Activated CD8-positive, alpha-beta memory T cell treated with anti-CD3 and anti-CD28 coated beads, Interleukin-2, amount 50 U/mL, for 48 hours (primary cell): ENCODE measurements around the gene NTSR1.

Experiments
- DNase-seq: peaks from one replicate; pipeline ENCODE4 v3.0.0-alpha.2; 2020

NTSR1 gene

DNA sequence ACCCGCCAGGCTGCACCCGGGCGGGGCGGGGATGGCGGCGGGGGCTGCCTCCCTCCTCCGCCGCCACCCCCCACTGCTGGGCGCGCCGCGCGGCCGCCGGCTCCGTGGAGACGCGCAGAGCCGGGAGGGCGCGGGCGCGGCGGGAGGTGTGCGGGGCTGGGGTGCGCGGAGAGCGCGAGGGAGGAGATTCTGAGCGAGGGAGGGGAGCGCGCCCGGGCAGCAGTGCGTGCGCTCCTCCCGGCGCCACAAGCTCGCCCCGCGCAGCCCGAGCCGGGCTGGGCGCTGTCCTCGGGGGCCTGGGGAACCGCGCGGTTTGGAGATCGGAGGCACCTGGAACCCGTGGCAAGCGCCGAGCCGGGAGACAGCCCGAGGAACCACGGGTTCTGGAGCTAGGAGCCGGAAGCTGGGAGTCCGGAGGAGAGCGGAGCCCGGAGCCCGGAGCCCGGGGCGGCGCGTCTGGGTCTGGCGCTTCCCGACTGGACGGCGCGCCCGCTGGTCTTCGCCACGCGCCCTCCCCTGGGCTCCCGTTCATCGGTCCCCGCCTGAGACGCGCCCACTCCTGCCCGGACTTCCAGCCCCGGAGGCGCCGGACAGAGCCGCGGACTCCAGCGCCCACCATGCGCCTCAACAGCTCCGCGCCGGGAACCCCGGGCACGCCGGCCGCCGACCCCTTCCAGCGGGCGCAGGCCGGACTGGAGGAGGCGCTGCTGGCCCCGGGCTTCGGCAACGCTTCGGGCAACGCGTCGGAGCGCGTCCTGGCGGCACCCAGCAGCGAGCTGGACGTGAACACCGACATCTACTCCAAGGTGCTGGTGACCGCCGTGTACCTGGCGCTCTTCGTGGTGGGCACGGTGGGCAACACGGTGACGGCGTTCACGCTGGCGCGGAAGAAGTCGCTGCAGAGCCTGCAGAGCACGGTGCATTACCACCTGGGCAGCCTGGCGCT lies at the start of gene NTSR1:
Gene NTSR1, plus strand, starts transcription at position 246 of the 946 bp plus-strand sequence. Its CDS starts 372 bp downstream, at position 618.
- no peak for DNase-seq

DNA sequence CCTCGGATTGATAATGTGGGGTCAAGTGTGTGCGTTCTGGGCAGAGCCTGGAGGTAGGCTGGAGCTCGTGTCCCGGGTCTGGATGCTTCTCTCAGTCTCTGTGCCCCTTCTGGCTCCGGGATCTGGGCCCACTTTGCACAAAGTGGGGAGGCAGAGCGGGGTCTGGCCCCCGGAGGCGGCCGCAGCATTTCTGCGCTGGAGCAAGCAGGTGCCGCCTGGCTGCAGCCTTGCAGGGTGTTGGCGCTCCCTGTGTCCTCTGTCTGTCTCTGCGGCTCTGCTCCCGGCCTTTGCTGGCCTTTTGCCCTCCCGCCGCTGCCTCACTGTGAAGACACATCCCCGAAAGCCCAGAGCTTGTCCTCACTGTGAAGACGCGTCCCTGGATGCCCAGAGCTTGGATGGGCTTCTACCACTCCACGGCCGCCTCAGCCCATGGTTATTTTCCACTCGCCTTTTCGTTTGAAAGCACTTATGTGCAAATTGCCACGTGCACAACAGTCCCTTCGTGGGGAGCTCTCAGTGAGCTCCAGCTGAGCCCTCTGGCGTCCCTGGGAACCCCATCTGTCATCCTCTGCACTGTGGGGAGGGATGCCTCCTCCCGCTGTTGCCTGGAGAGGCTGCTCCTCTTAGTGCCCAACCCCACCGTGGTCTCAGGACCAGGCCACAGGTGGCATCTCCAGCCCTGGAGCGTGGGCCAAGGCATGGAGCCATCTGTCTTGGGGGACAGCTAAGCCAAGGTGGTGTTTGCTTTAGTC lies 49.0 kb upstream of the NTSR1 start:
- no peak for DNase-seq

GRCh38 chr20:62660240-62660615 lies 48.4 kb upstream of the NTSR1 start:
- DNase-seq = no peak

- no peak for DNase-seq
Measured at GRCh38 chr20:62660768-62661167, 47.9 kb upstream of the NTSR1 start.

- no peak for DNase-seq
Measured at GRCh38 chr20:62661647-62662046, 47.0 kb upstream of the NTSR1 start.

DNA sequence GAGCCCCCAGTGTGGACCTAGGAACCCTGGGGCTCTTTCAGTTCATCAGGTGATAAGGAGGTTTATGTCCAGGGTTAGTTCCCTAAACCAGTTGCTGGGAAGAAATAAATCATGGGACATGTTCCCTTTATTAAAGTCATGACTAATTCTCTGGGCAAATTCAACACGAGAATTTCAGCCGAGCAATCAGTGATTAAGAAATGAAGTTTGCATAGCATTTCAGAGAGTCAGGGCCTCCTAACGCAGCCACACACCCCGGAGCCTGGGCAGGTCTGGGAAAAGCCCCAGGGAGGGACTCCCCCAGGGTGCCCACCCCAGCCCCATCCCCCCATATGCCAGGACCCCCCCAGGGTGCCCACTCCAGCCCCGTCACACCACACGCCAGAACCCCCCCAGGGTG lies 46.2 kb upstream of the NTSR1 start:
- DNase-seq = no peak

DNA sequence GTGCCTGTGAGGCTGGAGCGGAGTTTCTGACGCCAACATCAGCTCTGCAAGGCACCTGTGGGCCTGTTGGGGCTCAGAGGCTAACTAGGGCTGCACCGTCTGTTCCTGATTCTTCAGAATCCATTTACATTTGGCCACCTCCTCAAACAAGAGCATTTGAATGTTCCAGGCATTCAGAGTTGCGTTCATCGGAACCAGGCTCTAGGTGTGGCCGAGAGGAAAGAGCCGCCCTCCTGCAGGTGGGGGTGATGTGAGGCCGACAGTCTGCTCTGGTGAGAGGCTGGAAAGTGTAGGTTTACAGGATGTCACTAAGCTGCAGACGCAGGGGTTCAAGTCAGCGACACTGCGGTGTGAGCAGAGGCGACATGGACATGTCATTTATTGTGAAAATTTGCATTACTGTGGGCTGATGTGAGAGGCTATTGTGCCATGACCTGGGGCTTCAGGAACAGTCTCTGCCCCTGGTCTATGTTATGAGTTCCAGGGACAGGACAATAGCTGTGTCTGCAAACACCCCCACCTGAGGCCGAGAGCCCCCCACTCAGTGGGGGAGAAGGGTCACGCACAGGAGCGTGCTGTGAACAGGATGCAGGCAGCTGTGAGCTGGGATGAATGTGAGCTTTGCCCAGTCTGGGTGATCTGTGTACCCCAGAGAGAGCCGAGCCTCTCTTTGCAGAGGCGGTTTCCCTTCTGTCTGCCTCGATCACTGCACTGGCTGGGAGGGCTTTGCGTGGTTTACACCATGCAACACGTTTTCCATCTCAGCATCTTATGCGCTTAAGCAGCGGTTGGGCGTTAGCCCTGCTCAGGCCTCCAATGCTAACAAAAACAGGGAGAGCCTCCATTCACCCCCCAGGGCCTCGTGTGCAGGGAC lies 45.3 kb upstream of the NTSR1 start:
- DNase-seq = no peak

GRCh38 chr20:62664019-62664971 lies 44.3 kb upstream of the NTSR1 start:
- DNase-seq = no peak

GRCh38 chr20:62665153-62665754 lies 43.4 kb upstream of the NTSR1 start:
- no peak for DNase-seq

DNA sequence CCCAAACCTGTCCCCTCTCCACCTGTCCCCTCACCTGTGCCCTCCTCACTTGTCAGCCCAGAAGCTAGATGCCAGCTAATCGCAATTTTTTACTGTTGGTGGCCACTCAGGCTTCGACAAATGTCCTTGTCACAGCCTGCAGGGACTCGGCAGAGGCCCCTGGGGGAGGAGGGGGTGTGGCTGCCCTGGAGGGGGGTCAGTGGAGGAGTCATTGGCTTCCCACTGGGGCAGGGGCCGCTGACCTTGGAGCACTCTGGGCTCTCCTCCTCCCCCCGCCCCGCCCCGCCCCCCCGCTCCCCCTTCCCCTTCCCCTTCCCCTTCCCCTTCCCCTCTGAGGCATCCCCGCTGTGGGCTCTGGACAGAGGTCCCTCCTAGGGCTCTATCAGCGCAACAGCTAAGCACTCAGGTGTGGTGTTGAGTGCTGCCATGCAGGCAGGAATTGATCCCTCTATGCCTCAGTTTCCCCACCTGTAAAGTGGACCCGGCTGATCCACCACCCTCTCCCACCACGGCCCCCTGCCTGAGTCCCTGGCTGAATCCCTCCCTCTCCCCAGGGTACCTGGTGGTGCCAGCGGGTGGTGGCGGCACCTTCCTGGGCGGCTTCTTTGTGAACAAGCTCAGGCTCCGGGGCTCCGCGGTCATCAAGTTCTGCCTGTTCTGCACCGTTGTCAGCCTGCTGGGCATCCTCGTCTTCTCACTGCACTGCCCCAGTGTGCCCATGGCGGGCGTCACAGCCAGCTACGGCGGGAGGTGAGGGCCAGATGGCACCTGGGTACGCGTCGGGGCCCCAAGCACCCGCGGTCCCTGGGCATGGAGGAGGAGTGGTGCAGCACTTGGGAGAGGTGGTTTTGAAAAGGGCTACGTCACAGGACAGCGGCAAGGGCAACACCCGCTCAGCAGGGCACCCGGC lies 42.6 kb upstream of the NTSR1 start:
- DNase-seq = no peak

GRCh38 chr20:62666736-62667529 lies 41.7 kb upstream of the NTSR1 start:
- DNase-seq = no peak

GRCh38 chr20:62667530-62668440 lies 40.9 kb upstream of the NTSR1 start:
- DNase-seq = no peak

DNA sequence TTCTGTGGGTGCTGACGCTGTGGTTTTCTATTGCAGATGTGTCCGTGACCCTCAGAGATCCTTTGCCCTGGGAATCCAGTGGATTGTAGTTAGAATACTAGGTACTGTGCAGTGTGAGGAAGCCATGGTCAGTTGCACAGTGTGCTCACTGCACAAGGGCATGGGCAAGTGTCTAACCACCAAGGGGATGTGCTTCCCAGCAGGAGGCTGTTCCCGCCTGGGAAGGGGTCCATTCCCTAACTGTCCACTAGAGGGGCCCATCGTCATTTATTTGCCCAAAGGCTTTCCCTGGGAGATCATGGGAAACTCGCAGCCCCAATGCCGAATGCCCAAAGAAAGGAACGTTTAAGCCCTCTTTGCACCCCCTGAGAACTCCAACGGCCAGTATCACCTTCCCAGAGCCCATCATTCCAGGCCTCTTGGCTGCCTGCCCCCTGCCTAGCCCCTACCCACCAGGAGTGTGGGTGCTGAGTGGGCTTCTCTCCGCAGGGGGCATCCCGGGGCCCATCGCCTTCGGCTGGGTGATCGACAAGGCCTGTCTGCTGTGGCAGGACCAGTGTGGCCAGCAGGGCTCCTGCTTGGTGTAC lies 40.1 kb upstream of the NTSR1 start:
- no peak for DNase-seq

DNA sequence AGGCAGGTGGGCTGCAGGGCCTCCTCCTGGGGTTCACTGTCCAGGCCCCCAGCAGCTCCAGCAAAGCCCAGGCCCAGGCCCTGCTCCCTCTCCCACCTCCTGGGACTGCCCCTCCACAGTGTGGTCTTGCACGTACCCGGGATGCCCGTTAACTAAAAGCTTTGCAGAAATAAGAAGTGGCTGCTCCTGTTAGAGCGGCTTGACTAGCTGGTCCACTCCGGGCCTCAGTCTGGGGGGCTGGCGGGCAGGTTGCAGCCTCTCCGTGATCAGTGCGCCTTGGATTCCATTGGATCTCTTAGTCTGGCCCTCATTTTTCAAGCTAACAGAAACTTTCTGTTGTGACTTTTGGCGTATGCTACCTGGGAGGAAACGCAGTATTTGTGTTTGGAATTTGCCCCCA lies 39.4 kb upstream of the NTSR1 start:
- no peak for DNase-seq

GRCh38 chr20:62670156-62670555 lies 38.5 kb upstream of the NTSR1 start:
- no peak for DNase-seq

DNA sequence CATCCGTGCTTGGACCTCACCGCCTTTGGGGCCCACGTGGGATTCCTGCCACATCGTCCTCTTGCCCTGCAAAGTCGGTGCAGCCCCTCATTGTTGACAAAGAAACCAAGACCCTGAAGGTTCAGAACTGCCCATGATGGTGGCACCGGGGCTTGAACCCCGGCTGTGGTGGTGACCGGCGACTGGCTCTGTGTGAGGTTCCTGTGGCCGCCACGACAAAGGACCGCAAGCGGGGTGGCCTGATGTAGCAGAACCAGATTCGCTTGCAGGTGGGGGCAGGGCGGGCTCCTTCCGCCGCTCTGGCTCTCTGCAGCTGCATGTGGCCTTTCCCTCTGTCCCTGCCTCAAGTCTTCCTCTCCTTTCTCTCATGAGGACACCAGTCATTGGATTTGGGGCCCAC lies 37.6 kb upstream of the NTSR1 start:
- no peak for DNase-seq

DNA sequence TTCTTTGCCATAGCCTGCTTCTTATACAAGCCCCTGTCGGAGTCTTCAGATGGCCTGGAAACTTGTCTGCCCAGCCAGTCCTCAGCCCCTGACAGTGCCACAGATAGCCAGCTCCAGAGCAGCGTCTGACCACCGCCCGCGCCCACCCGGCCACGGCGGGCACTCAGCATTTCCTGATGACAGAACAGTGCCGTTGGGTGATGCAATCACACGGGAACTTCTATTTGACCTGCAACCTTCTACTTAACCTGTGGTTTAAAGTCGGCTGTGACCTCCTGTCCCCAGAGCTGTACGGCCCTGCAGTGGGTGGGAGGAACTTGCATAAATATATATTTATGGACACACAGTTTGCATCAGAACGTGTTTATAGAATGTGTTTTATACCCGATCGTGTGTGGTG lies 36.9 kb upstream of the NTSR1 start:
- DNase-seq = no peak

DNA sequence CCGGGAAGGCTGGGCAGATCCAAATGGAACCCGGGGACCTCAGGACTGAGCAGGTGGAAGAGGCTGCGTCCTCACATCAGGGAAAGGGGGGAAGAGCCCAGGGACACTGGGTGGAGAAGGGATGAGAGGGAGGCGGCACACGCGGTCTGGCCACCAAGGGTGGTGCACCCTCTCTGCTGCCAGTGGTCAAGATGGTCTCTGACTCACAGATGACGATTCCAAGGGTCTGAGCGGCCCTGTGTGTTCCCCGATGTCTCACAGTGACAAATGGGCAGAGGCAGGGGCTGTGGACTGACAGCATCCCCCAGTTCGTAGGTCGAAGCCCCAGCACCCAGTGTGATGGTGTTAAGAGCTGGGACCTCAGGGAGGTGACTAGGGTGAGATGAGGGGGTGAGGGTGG lies 34.3 kb upstream of the NTSR1 start:
- DNase-seq = no peak
